Coronary artery (tissue), 2 donors: ENCODE measurements around the gene RBM6.

Experiments
- DNase-seq: peaks from one replicate; pipeline ENCODE4 v3.0.0-alpha.2; 2017; ENCODE audit warnings: low spot score
- H3K27ac ChIP-seq, 2 donors: fragments of 200-600 bp; sonication (generic); one replicate each; pipeline ENCODE4 v1.5.1; 2016 to 2019
- H3K4me3 ChIP-seq: fragments of 200-600 bp; sonication (generic); 2 replicates; pipeline ENCODE4 v1.5.1; 2016; ENCODE audit warnings: mild to moderate bottlenecking, moderate library complexity
- TF ChIP-seq, protein P1 (sequence below): fragments of 200-600 bp; sonication (generic); IDR thresholded peaks from one replicate; pipeline ENCODE4 v1.5.1; 2019; ENCODE audit warnings: antibody characterized with exemption

The RBM6 gene

DNA sequence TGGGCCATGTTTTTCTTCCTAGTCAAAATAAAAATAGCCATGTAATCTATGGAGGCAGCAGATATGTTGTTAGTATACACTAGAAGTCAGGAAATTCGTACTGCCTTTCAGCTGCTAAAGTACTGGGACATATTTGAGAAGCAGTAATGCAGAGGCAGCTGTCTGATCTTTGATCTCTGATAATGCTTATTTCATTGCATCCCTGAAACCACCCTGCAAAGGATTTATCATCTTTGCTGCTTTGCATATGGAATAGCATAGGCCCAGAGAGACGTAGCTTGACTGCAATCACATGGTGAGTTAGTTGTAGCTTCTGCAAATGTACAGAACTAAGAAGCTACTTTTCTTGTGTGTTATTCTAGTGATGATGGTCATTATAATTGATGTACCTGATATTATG is 52.4 kb downstream of the RBM6 start:
- Histone ChIP-seq H3K27ac (no peak overlapping the region), H3K4me3 (no peak overlapping the region)
- DNase-seq, result no peak
- TF ChIP-seq, protein P1, sequence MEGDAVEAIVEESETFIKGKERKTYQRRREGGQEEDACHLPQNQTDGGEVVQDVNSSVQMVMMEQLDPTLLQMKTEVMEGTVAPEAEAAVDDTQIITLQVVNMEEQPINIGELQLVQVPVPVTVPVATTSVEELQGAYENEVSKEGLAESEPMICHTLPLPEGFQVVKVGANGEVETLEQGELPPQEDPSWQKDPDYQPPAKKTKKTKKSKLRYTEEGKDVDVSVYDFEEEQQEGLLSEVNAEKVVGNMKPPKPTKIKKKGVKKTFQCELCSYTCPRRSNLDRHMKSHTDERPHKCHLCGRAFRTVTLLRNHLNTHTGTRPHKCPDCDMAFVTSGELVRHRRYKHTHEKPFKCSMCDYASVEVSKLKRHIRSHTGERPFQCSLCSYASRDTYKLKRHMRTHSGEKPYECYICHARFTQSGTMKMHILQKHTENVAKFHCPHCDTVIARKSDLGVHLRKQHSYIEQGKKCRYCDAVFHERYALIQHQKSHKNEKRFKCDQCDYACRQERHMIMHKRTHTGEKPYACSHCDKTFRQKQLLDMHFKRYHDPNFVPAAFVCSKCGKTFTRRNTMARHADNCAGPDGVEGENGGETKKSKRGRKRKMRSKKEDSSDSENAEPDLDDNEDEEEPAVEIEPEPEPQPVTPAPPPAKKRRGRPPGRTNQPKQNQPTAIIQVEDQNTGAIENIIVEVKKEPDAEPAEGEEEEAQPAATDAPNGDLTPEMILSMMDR, result no peak

DNA sequence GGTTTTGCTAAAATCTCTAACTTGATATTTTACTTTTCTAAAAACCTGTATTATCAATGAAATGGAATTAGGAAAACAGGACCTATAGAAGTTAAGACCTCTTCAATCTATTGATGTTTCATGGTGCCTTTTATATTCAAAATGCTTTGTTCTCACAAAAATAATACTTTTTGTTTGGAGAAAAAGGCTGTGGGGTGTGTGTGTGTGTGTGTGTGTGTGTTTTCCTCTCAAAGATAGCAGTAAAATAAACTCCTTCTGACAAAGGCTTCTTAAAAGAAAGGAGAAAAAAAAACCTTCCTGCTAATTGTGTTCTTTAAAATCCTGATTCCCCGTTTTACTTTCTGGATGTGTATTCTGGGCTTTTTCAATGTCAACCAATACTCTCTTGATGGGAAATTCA is 54.5 kb downstream of the RBM6 start:
- DNase-seq, result no peak
- Histone ChIP-seq H3K4me3 (no peak overlapping the region), H3K27ac (no peak overlapping the region)
- TF ChIP-seq, protein P1, result no peak

DNA sequence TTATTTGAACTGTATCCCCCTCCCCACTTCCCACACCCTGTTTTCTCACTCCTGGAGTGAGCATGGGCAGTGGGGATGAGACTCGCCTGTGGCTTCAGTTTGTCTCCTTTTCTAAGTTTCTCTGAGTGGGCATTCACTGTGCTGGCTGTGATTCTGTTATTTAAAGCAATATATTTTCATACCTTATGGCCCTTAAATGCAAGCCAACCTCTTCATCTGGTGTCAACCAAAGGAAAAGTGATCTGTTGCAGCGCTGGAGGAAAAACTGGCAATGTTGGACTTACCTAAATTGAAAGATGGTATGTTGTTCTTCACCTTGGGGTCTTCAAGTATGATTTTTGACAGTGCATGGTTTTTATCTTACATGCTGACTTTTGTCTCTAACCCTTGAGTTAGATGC is 56.1 kb downstream of the RBM6 start:
- DNase-seq, result no peak
- TF ChIP-seq, protein P1, result no peak
- H3K4me3 ChIP-seq, result no peak overlapping the region
- no peak overlapping the region for H3K27ac ChIP-seq

DNA sequence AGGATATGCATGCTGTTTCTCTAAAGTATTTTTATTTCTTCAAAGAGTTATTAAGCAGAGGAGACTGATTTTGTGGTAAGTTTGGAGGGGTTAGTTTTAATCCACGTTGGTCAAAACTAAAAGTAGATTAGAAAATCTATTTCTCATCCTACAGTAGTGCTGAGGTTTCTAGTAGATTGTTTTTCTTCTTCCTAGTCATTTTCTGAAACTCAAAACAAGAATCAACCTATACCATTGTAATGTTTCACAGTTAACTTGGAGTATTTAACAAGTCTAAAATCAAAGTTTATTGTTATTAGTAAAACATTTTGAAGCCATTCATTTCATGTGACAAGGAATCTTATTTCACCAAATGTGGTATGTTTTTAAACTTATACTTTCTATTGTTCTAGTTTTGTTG is 57.9 kb downstream of the RBM6 start:
- Histone ChIP-seq H3K27ac (no peak overlapping the region), H3K4me3 (no peak overlapping the region)
- no peak for DNase-seq
- TF ChIP-seq, protein P1, result no peak

DNA sequence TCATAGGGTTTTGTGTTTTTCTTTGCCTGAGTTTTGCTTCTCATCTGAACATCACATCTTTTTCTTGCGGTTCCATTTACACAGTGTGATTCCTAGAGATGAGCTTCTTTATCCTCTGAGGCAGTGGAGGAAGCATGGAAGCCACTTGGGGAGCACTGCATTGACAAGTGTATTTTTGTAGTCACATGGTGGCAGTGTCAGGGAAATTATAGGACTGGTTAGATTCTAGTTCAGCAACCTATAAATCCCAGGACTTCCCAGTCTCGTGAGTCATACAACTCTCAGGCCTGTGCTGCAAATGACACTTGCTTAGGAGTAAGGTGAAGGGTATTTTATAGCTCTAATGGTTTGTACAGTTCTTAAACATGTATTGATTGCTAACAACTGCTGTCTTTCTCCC is 58.4 kb downstream of the RBM6 start:
- TF ChIP-seq, protein P1, result no peak
- Histone ChIP-seq H3K27ac (no peak overlapping the region), H3K4me3 (no peak overlapping the region)
- no peak for DNase-seq

DNA sequence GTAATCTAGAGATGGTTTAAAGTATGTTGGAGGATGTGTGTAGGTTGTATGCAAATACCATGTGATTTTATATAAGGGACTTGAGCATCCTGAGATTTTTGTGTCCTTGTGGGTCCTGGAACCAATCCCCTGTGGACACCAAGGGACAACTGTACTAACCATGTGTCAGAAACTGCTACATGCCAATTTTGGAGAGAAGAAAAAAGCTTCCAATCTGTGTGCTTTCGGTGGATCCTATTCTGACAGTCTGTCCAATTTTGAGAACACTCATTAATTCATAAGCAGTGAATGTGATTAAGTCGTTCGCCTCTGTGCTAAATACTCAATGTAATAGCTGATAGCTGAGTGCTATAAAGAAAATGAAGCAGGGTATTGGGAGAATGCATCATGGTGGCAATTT is 61.6 kb downstream of the RBM6 start:
- H3K27ac ChIP-seq, result no peak overlapping the region
- no peak overlapping the region for H3K4me3 ChIP-seq
- no peak for DNase-seq
- TF ChIP-seq, protein P1, result no peak

DNA sequence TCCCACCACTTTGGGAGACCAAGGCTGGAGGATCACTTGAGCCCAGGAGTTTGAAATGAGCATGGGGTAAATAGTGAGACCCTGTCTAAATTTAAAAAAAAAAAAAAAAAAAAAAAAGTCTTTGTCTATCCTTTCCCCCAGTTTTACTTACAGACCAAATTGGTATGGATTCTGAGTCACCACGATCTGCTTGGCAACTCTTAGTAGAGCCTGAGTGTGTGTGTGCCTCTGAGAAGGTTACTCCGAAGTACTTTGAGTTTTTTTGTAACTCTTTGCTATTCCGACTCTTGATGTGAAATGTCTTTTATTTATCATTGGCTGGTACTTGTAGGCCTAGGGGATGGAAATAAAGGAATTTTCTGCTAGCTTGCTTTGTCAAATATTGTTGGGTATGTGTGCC is 63.3 kb downstream of the RBM6 start:
- Histone ChIP-seq H3K4me3 (no peak overlapping the region), H3K27ac (no peak overlapping the region)
- no peak for DNase-seq
- TF ChIP-seq, protein P1, result no peak
